HG03139 (cell line): ENCODE measurements around the gene GPAT2.
"Not testable (repeated sequence)": the region's sequence is repeated elsewhere in the genome, so short reads cannot be mapped to it uniquely, and the experiment has no call there.

Experiments used
- ATAC-seq: cut with Tn5 transposase; IDR thresholded peaks from one replicate; pipeline ENCODE4 v1.9.1; 2021; ENCODE audit not compliant: unreplicated experiment

The GPAT2 gene

GRCh38 chr2:96064760-96065159 is 30.0 kb upstream of the GPAT2 start:
- ATAC-seq: not testable (repeated sequence)

GRCh38 chr2:96064047-96064675 is 29.4 kb upstream of the GPAT2 start:
- ATAC-seq: not testable (repeated sequence)

- ATAC-seq: not testable (repeated sequence)
Observed at GRCh38 chr2:96063116-96063899, 28.6 kb upstream of the GPAT2 start.

GRCh38 chr2:96062483-96062882 is 27.8 kb upstream of the GPAT2 start:
- ATAC-seq: not testable (repeated sequence)

GRCh38 chr2:96061901-96062300 is 27.2 kb upstream of the GPAT2 start:
- not testable (repeated sequence) for ATAC-seq

GRCh38 chr2:96061197-96061817 is 26.6 kb upstream of the GPAT2 start:
- not testable (repeated sequence) for ATAC-seq

- ATAC-seq: not testable (repeated sequence)
Observed at GRCh38 chr2:96060325-96060724, 25.6 kb upstream of the GPAT2 start.

GRCh38 chr2:96059443-96059842 is 24.7 kb upstream of the GPAT2 start:
- not testable (repeated sequence) for ATAC-seq

- not testable (repeated sequence) for ATAC-seq
Observed at GRCh38 chr2:96055830-96056229, 21.1 kb upstream of the GPAT2 start.

- not testable (repeated sequence) for ATAC-seq
Observed at GRCh38 chr2:96054537-96054936, 19.8 kb upstream of the GPAT2 start.

- ATAC-seq: not testable (repeated sequence)
Observed at GRCh38 chr2:96053385-96053784, 18.7 kb upstream of the GPAT2 start.

- not testable (repeated sequence) for ATAC-seq
Observed at GRCh38 chr2:96052632-96053031, 17.9 kb upstream of the GPAT2 start.

- ATAC-seq: not testable (repeated sequence)
Observed at GRCh38 chr2:96049917-96050262, 15.2 kb upstream of the GPAT2 start.

- ATAC-seq: not testable (repeated sequence)
Observed at GRCh38 chr2:96049049-96049916, 14.6 kb upstream of the GPAT2 start.

GRCh38 chr2:96035554-96035953 is 838 bp upstream of the GPAT2 start:
- not testable (repeated sequence) for ATAC-seq

GRCh38 chr2:96033997-96034396 is 719 bp downstream of the GPAT2 start:
- ATAC-seq: not testable (repeated sequence)

GRCh38 chr2:96027725-96028325 is 6.9 kb downstream of the GPAT2 start:
- not testable (repeated sequence) for ATAC-seq

GRCh38 chr2:96025755-96026154 is 9.0 kb downstream of the GPAT2 start:
- ATAC-seq: not testable (repeated sequence)

- ATAC-seq: no peak
Observed at GRCh38 chr2:96025194-96025492, 9.6 kb downstream of the GPAT2 start.

GRCh38 chr2:96024336-96025193 is 10.2 kb downstream of the GPAT2 start:
- ATAC-seq: no peak
